Measurements from ENCODE around the gene RANGRF.
"Not testable (repeated sequence)": the region's sequence is repeated elsewhere in the genome, so short reads cannot be mapped to it uniquely, and the experiment has no call there.

The RANGRF gene, protein sequence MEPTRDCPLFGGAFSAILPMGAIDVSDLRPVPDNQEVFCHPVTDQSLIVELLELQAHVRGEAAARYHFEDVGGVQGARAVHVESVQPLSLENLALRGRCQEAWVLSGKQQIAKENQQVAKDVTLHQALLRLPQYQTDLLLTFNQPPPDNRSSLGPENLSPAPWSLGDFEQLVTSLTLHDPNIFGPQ

DNA sequence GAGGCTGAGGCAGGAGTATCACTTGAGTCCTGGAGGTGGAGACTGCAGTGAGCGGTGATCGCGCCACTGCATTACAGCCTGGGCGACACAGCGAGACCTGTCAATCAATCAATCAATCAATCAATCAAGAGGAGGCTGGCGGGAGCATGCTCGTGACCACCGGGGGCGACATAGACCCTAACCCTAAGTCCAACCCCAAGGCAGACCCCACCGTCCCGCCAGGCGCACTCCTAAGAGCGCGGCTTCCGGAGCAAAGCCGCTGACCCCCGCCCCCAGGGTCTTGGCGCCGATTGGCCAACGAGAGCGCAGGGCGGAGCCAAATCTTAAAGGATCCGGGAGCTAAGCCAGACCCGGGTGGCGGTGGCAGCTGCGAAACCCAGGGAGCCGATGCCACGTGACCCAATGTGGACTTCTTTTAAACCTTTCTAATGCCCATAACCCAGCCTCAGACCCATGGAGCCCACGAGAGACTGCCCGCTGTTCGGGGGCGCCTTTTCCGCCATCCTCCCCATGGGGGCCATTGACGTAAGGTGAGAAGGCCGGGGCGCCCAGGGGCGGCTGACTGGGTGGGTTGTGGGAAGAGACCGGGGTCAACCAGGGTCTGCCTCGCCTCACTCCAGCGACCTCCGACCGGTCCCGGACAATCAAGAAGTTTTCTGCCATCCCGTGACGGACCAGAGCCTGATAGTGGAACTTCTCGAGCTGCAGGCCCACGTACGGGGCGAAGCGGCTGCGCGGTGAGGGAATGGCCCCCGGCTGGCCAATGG is at the start of gene RANGRF:
RANGRF (plus strand) TSS at position 335 of the 767 bp plus-strand sequence; CDS start at position 454, 119 bp downstream.
- peak; percentile 72 for DNase-seq (ENCODE audit: low read depth)

DNA sequence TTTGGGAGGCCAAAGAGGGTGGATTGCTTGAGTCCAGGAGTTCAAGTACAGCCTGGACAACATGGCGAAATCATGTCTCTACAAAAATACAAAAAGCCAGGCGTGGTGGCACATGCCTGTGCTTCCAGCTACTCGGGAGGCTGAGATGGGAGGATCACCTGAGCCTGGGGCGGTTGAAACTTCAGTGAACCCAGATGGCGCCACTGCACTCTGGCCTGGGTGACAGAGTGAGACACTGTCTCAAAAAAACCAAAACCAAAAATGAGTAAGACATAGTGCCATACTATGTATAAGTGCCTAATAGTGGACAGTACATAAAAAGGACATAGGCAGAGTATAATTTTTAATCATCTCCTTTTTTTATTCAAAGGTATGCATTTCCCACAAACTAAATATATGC is 44.6 kb upstream of the RANGRF start:
- DNase-seq (ENCODE audit: low read depth) = no peak

DNA sequence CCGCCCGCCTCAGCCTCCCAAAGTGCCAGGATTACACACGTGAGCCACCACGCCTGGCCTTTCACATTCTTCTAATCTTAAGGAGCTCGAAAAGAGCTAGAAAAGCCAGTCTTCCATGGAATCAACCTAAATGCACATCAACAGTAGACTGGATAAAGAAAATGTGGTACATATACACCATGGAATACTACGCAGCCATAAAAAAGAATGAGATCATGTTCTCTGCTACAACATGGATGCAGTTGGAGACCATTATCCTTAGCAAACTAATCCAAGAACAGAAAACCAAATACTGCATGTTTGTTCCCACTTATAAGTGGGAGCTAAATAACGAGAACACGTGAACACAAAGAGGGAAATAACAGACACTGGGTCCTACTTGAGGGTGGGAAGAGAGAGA is 43.7 kb upstream of the RANGRF start:
- DNase-seq (ENCODE audit: low read depth) = no peak

DNA sequence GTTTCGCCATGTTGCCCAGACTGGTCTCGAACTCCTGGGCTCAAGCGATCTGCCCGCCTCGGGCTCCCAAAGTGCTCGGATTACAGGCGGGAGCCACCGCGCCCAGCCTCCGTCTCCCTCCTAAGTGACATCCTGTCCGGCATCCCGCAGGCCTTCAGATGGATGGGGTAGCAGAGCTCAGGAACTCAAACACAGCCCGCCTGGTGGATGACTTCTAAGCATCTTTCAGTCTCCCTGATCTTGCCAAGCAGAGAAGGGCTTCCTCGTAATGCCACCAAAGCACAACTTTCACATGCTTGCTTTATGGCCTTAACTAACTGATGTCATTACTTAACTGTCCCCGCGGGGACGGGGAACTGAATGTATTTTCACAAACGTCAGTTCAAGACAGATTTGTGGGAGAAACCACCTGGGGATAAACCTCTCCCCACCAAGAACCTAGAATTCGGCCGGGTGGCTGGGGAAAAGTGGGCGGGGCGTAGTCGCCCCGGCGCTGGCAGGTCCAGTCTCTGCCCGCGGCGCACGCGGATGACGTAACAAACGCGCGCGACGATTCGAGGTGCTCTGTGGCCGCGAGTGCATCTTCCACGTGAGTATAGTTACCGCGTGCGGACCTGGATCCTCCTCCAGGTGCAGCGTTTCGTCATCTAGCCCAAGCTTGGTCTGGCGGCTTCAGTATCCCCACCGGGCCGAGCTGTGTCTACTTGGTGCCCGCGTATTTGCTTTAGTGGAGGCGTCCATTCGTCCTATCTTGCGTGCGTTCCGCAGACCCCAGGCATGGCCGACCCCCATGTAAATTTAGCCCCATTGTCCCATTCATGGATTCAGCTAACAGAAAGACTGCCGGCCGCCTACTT is 39.5 kb upstream of the RANGRF start, which contains the start of gene PFAS:
PFAS (plus strand) TSS at position 539 of the 857 bp plus-strand sequence. CDS start 4,649 bp downstream, outside the sequence.
- peak; percentile 93 for DNase-seq (ENCODE audit: low read depth)

DNA sequence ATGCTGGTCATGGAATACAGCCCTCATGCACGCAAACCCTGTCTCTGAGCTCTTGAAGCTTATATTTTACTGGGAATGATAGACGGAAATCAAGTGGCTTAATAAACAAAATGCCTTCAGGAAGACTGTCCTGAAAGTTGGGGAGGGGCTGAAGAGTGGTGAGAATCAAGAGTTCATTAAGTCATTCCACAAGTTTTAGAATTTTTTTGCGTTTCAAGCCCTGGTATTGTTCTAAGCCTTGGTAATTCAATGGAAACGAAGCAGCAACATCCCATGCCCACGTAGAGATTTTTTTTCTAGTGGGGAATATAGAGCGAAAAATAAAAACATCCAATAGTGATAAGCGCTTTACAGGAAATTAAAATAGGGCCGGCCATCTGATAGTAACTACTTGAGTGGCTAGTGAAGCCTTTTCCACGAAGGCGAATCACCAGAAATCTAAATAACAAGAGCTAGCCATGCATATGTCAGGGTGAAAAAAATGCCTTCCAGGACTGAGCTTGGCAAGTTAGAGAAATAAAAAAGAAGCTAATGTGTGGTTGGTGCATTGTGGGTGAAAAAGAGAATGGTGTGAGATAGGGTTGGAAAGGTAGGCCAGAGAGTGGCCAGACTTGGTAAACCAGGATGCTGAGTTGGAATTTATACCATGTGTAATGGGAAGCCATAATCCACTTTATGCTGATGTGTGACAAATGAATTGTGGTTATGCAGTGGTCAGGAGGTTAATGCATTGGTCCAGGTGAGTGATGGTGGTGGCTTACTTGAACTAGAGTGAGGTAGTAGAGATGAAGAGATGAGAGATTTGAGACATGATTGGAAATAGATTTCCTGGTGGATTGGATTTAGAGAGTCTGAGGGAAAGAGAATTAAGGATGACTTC is 38.6 kb upstream of the RANGRF start:
- no peak for DNase-seq (ENCODE audit: low read depth)

DNA sequence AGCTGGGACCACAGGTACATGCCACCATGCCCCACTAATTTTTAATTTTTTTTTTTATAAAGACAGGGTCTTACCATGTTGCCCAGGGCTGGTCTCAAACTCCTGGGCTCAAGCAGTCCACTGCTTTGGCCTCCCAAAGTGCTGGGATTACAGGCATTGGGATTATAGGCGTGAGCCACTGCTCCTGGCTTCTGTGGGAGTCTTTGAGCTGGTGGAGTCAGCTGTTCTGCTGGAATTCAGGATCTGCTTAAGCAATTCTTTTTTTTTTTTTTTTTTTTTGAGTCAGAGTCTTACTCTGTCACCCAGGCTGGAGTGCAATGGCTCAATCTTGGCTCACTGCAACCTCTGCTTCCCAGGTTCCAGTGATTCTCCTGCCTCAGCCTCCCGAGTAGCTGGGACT is 37.1 kb upstream of the RANGRF start:
- DNase-seq (ENCODE audit: low read depth) = not testable (repeated sequence)

DNA sequence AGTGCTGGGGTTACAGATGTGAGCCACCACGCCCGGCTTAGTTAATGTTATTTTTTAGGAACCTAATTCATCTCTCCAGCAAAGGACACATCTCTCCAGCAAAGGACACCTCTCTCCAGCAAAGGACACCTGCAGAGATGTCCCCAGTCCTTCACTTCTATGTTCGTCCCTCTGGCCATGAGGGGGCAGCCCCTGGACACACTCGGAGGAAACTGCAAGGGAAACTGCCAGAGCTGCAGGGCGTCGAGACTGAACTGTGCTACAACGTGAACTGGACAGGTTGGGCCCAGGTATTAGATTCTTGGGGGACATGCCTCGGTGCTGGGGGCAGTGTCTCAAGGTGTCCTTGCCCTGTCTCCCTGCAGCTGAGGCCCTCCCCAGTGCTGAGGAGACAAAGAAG is 34.7 kb upstream of the RANGRF start:
- no peak for DNase-seq (ENCODE audit: low read depth)

DNA sequence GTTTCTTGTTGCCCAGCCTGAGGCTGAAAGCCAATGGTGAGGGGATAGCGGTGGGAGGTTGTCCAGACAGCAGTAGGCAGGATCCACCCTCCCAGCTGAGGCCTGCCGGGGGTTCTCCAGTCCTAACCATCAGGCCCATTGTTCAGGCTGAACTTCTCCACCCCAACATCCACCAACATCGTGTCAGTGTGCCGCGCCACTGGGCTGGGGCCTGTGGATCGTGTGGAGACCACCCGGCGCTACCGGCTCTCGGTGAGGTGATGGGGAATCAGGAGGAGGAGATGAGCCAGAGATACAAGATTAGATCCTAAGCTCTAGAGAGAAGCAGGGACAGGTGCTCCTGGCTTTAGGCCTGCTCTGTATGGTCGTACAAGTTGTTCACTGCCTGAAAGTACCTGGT is 33.6 kb upstream of the RANGRF start:
- no peak for DNase-seq (ENCODE audit: low read depth)

DNA sequence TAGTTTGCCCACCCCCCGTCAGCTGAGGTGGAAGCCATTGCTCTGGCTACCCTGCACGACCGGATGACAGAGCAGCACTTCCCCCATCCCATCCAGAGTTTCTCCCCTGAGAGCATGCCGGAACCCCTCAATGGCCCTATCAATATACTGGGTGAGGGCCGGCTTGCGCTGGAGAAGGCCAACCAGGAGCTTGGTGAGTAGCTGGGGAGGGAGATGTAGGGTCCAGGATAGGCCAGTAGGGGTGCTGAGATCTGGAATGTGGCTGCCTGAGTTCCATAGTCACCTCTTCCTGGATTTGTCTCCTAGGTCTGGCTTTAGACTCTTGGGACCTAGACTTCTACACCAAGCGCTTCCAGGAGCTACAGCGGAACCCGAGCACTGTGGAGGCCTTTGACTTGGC is 33.0 kb upstream of the RANGRF start:
- DNase-seq (ENCODE audit: low read depth) = no peak

DNA sequence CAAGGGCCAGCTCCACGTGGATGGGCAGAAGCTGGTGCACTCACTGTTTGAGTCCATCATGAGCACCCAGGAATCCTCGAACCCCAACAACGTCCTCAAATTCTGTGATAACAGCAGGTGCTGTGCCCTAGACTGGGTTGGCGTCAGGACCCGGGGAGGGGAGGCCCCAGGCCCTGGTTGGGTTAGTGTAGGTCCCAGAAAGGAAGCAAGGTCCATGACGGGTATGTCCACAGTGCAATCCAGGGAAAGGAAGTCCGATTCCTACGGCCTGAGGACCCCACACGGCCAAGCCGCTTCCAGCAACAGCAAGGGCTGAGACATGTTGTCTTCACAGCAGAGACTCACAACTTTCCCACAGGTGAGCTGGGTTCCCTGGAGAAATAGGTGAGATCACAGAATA is 32.2 kb upstream of the RANGRF start:
- DNase-seq (ENCODE audit: low read depth) = no peak

DNA sequence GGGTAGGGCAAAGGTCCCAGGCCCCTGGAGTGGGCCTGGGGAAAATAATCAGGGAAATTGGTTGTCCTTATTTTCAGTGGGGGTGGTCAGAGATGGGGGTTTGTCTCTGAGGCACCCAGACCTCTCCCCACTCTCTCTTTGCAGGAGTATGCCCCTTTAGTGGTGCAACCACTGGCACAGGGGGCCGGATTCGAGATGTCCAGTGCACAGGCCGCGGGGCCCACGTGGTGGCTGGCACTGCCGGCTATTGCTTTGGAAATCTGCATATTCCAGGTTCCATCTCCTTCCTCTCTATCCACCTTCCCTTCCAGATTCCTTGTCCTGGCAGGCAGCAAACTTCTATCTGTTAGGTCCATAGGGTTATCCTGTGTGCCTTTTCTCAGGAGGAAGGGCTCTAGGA is 31.8 kb upstream of the RANGRF start:
- no peak for DNase-seq (ENCODE audit: low read depth)

DNA sequence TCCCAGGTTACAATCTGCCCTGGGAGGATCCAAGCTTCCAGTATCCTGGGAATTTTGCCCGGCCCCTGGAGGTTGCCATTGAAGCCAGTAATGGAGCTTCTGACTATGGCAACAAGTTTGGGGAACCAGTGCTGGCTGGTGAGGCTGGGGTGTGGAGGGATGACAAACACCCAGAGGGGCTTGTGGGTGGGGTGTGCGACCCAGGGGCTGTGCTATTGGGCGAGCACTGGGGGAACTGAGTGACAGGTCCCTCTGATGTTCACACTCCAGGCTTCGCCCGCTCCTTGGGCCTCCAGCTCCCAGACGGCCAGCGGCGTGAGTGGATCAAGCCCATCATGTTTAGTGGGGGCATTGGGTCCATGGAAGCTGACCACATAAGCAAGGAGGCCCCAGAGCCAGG is 30.7 kb upstream of the RANGRF start:
- no peak for DNase-seq (ENCODE audit: low read depth)

DNA sequence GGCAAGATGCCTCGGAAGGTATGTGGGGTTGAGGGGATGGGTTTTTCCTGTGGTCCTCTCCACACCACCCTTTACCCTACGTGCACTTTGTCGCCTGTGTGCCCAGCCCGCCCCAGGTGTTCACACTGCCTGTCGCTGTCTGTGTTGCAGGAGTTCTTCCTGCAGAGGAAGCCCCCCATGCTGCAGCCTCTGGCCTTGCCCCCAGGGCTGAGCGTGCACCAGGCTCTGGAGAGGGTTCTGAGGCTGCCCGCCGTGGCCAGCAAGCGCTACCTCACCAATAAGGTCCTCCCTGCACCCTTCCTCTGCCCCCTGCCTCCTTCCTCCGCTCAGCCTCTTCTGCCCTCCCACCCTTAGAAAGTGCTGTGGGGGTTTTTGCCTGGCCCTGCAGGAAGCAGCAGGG is 24.1 kb upstream of the RANGRF start:
- no peak for DNase-seq (ENCODE audit: low read depth)

DNA sequence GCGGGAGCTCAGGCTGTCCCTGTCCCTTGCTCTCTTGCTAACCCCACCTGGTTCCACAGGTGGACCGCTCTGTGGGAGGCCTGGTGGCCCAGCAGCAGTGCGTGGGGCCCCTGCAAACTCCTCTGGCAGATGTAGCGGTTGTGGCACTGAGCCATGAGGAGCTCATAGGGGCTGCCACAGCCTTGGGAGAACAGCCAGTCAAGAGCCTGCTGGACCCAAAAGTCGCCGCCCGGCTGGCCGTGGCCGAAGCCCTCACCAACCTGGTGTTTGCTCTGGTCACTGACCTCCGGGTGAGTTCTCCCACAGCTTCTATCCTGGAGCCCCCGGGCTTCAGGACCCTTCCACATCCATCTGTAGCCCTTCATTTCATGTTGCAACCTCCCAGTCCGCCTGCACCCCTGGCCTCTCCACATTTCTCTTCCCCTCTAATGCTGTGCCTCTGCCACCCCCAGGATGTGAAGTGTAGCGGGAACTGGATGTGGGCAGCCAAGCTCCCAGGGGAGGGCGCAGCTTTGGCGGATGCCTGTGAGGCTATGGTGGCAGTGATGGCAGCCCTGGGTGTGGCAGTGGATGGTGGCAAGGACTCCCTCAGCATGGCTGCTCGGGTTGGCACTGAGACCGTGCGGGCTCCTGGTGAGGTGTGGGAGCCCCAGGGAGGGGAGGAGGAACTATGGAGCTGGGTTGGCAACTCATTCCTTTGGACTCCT is 23.5 kb upstream of the RANGRF start:
- DNase-seq (ENCODE audit: low read depth) = no peak

DNA sequence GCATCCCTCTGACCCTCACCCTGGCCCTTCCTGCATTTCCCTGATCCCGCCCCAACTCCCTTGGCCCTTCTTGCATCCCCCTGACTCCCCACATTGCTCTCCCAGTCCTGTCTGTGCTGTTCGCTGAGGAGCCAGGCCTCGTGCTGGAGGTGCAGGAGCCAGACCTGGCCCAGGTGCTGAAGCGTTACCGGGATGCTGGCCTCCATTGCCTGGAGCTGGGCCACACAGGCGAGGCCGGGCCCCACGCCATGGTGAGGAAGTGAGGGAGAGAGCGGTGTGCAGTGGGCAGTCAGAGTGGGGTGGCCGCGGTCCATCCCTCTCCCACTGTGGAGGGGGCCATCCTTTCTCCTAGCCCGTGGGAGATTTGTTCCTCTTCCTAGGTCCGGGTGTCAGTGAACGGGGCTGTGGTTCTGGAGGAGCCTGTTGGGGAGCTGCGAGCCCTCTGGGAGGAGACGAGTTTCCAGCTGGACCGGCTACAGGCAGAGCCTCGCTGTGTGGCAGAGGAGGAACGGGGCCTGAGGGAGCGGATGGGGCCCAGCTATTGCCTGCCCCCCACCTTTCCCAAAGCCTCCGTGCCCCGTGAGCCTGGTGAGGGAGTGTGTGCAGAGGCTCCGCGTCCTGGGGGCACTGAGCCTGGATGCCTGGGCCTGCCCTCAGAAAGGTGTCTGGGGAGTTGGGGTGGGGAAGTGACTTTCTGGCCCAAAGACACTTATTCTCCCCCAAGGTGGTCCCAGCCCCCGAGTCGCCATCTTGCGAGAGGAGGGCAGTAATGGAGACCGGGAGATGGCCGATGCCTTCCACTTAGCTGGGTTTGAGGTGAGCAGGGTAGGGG is 21.6 kb upstream of the RANGRF start:
- DNase-seq (ENCODE audit: low read depth) = no peak

DNA sequence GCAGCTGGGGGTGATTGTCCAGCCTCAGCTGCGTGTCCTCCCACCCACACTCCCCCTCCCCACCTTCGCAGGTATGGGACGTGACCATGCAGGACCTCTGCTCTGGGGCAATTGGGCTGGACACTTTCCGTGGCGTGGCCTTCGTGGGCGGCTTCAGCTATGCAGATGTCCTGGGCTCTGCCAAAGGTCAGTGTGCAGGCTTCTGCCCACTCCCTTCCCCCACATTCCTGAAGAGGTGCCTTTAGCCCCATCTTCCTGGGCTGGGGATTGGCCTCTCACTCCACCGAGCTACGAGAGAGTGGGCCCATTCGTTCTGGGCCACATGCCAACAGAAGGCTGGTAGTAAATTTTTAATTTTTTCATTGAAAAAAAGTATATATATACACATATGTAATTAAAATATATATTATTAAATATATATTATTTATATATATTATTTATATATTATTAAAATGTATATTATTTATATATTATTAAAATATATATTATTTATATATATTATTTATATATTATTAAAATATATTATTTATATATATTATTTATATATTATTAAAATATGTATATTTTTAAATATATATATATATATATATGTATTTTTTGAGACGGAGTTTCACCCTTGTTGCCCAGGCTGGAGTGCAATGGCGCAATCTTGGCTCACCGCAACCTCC is 20.9 kb upstream of the RANGRF start:
- DNase-seq (ENCODE audit: low read depth) = no peak

DNA sequence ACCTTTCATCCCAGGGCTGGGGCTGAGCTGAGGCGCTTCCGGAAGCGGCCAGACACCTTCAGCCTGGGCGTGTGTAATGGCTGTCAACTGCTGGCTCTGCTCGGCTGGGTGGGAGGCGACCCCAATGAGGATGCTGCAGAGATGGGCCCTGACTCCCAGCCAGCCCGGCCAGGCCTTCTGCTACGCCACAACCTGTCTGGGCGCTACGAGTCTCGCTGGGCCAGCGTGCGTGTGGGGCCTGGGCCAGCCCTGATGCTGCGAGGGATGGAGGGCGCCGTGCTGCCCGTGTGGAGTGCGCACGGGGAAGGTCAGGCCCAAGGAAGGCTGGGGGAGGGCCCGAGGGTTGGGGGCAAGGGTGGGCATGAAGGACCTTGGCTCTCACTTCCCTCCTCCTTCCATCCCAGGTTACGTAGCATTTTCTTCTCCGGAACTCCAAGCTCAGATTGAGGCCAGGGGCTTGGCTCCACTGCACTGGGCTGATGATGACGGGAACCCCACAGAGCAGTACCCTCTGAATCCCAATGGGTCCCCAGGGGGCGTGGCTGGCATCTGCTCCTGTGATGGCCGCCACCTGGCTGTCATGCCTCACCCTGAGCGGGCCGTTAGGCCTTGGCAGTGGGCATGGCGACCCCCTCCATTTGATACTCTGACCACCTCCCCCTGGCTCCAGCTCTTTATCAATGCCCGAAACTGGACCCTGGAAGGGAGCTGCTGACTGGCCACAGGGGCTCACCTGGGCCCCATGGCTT is 19.7 kb upstream of the RANGRF start:
- no peak for DNase-seq (ENCODE audit: low read depth)

DNA sequence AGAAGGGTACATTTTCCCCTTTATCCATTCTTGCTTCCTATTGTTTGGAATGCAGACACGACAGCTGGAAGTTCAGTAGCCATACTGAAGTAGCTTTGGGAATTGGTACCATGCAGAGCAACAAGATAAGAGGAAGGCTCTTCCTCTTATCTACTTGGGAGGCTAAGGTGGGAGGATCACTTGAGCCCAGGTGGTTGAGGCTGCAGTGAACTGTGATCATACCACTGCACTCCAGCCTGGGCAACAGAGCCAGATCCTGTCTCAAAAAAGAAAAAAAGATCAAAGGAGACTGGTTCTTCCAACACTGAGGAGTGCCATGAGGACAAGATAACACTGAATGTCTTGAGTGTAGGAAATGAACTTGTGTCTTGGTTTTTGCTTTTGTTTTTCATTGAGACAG is 16.0 kb upstream of the RANGRF start:
- DNase-seq (ENCODE audit: low read depth) = no peak

DNA sequence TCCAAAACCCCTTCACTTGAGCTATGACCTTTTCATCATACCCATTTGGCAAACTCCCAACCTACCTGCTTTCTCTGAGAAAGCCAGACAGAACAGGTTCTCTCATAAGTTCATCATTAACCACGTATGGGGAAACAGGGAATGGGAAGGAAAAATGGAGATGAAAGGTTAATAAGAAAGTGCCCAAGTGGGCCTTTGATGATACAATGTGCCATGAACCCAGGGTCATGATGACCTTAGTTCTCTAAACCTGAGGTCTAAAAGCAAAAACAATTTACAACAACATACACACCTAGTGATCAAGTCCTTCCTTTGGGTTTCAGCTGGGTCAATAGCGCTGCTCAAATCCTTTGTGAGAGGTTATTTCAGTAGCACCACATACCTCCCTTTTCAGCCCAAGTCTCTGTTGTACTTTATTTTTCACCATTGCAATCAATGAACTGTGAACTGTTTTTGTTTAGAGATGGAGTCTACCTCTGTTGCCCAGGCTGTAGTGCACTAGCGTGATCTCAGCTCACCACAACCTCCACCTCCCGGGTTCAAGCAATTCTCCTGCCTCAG is 14.5 kb upstream of the RANGRF start:
- DNase-seq (ENCODE audit: low read depth) = no peak
